HEK293T (cell line): ENCODE data around the gene C22orf15.

Experiments
- BHLHE40 ChIP-seq: fragments of 450-650 bp; IDR thresholded peaks from 2 replicates; pipeline ENCODE4 v1.6.1; 2016; ENCODE audit warnings: mild to moderate bottlenecking, moderate library complexity, borderline replicate concordance
- CTBP1 ChIP-seq: fragments of 450-650 bp; IDR thresholded peaks from 2 replicates; pipeline ENCODE4 v1.6.1; 2016; ENCODE audit warnings: borderline replicate concordance
- FOXM1 ChIP-seq: fragments of 450-650 bp; IDR thresholded peaks from 2 replicates; pipeline ENCODE4 v1.6.1; 2017; ENCODE audit warnings: mild to moderate bottlenecking, borderline replicate concordance
- L3MBTL2 ChIP-seq: fragments of 450-650 bp; conservative IDR thresholded peaks from 2 replicates; pipeline ENCODE4 v1.6.1; 2016; ENCODE audit warnings: mild to moderate bottlenecking
- NFRKB ChIP-seq: fragments of 450-650 bp; IDR thresholded peaks from 2 replicates; pipeline ENCODE4 v1.6.1; 2016; ENCODE audit warnings: mild to moderate bottlenecking, moderate library complexity
- SP1 ChIP-seq: fragments of 450-650 bp; IDR thresholded peaks from 2 replicates; pipeline ENCODE4 v1.6.1; 2017
- SUZ12 ChIP-seq: fragments of 450-650 bp; IDR thresholded peaks from 2 replicates; pipeline ENCODE4 v1.6.1; 2016; ENCODE audit warnings: mild to moderate bottlenecking

DNA sequence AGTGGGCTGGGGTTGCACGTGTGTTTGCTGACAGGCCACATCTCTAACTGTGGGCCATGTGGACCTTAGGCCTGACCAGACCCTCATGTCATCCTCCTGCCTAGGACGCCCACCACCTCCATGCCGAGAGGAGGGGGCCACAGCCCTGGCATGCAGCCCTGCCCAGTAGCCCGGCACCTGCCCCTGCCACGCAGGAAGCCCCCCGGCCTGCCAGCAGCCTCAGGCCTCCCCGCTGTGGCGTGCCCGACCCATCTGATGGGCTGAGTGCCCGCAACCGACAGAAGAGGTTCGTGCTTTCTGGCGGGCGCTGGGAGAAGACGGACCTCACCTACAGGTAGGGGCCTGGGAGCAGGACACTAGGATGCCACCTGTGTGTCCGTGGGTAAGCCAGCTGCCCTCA lies 16.3 kb downstream of the C22orf15 start:
- TF ChIP-seq SP1 (no peak), BHLHE40 (no peak), NFRKB (no peak), FOXM1 (no peak), SUZ12 (no peak), L3MBTL2 (no peak), CTBP1 (no peak)
